ENCODE measurements around the gene JPH4. TPM values are rescaled to one million over a fixed set of nuclear protein-coding genes. Genes with fewer than 3 reads are reported as not detected.

JPH4 gene
- total and polyA plus RNA-seq, 2 donors (not counting 1 experiment from before 2014, with no cell fraction given) = not detected

DNA sequence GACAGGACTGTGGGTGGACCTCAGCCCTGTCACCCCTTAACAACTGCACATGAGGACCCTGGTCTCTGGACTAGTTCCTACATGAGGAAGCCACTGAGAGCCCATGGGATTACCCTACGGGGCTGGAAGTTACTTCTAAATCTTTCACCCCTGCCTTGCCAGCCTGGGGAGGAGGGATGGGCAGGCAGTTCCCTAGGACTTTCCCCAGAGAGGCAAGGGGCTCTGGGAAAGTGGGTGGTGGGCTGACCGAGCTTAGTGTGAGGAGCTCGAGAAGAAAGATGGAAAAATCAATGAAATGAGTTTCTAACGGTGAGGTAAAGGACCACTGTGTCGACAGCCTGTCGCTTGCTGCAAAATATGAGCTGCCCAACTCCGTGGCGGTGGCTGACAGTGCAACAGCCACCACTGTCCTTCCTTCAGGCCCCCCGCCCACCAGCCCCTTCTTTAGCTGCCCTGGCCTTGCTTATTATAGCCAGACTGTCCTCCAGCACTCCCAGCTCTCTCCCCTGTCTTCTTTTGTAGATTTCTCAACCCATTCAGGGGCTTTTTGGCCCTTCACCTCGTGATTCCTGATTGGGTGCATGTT lies 32.0 kb downstream of the JPH4 start:
- Histone ChIP-seq H3K4me2 (ENCODE audit: extremely low read depth, insufficient read depth, low read length) (no peak overlapping the region), H3K9me3 (ENCODE audit: control insufficient read depth, insufficient read depth, low read depth, low read length) (no peaks in the 10 kb centered on the region), H2AFZ (ENCODE audit: low read length) (no peak overlapping the region), H3K27ac (ENCODE audit: insufficient read depth, low read length) (no peak overlapping the region), H3K79me2 (ENCODE audit: control insufficient read depth, insufficient read depth, low read length) (no peaks in the 10 kb centered on the region), H4K20me1 (ENCODE audit: control insufficient read depth, extremely low read depth, insufficient read depth, low read length) (no peaks in the 10 kb centered on the region), H3K36me3 (ENCODE audit: control insufficient read depth, insufficient read depth, low read length) (no peaks in the 10 kb centered on the region), H3K9ac (ENCODE audit: insufficient read depth, low read length) (no peak overlapping the region), H3K4me1 (ENCODE audit: control insufficient read depth, extremely low read depth, insufficient read depth, low read length) (no peaks in the 10 kb centered on the region), H3K27me3 (ENCODE audit: control insufficient read depth, insufficient read depth, low read length) (peaks cover 14% of the 10 kb centered on the region), H3K4me3 (replicated peaks in 1 of 4; ENCODE audit: control extremely low read depth in 1 of 4, insufficient read depth in 1 of 4, low read depth in 3 of 4, low read length in 4 of 4) (no peak overlapping the region)
- TF ChIP-seq EZH2 (IDR thresholded peaks at IDR 0.05; ENCODE audit: low read length, missing control alignments) = no peak
- TF ChIP-seq, protein P1, sequence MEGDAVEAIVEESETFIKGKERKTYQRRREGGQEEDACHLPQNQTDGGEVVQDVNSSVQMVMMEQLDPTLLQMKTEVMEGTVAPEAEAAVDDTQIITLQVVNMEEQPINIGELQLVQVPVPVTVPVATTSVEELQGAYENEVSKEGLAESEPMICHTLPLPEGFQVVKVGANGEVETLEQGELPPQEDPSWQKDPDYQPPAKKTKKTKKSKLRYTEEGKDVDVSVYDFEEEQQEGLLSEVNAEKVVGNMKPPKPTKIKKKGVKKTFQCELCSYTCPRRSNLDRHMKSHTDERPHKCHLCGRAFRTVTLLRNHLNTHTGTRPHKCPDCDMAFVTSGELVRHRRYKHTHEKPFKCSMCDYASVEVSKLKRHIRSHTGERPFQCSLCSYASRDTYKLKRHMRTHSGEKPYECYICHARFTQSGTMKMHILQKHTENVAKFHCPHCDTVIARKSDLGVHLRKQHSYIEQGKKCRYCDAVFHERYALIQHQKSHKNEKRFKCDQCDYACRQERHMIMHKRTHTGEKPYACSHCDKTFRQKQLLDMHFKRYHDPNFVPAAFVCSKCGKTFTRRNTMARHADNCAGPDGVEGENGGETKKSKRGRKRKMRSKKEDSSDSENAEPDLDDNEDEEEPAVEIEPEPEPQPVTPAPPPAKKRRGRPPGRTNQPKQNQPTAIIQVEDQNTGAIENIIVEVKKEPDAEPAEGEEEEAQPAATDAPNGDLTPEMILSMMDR (conservative IDR thresholded peaks at IDR 0.05 in 1 of 2, IDR thresholded peaks at IDR 0.05 in 1 of 2; ENCODE audit: low read depth in 1 of 2, low read length in 2 of 2) = no peak
- DNase-seq (ENCODE audit: low read depth in 2 of 2) = no peak

DNA sequence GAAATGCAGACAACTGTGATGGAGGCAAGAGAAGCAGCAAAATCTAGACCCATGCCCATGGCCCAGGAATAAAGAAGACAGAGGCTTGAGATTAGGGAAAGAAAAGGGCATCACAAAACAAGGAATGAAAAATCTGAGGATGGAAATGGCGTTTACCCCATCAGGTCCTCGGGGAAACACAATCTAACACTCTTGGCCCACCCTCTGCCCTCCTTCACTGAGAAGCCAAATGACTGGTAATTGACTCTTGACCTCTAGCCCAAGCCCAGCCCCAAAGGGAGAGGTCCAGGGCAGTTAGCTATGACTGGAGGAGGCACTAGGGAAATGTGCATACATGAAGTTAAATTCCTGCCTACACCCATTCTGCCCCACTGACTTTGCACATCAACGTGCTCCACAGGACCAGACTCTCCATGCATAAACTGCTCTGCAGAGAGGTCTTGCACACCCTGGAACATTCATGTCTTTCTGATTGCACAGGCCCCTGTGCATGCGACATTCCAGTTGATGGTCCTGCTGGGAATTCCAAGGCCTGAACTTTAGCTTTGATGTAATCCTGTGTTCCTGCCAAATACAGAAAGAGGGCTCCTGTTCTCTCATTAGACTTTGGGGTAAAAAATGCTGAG lies 32.7 kb downstream of the JPH4 start:
- Histone ChIP-seq H3K9ac (ENCODE audit: insufficient read depth, low read length) (no peak overlapping the region), H3K27ac (ENCODE audit: insufficient read depth, low read length) (no peak overlapping the region), H3K4me2 (ENCODE audit: extremely low read depth, insufficient read depth, low read length) (no peak overlapping the region), H3K79me2 (ENCODE audit: control insufficient read depth, insufficient read depth, low read length) (no peaks in the 10 kb centered on the region), H2AFZ (ENCODE audit: low read length) (no peak overlapping the region), H3K36me3 (ENCODE audit: control insufficient read depth, insufficient read depth, low read length) (no peaks in the 10 kb centered on the region), H3K4me3 (replicated peaks in 1 of 4; ENCODE audit: control extremely low read depth in 1 of 4, insufficient read depth in 1 of 4, low read depth in 3 of 4, low read length in 4 of 4) (no peak overlapping the region), H4K20me1 (ENCODE audit: control insufficient read depth, extremely low read depth, insufficient read depth, low read length) (no peaks in the 10 kb centered on the region), H3K4me1 (ENCODE audit: control insufficient read depth, extremely low read depth, insufficient read depth, low read length) (no peaks in the 10 kb centered on the region), H3K27me3 (ENCODE audit: control insufficient read depth, insufficient read depth, low read length) (peaks cover 14% of the 10 kb centered on the region), H3K9me3 (ENCODE audit: control insufficient read depth, insufficient read depth, low read depth, low read length) (no peaks in the 10 kb centered on the region)
- TF ChIP-seq, protein P1 (conservative IDR thresholded peaks at IDR 0.05 in 1 of 2, IDR thresholded peaks at IDR 0.05 in 1 of 2; ENCODE audit: low read depth in 1 of 2, low read length in 2 of 2) = no peak
- no peak for TF ChIP-seq EZH2 (IDR thresholded peaks at IDR 0.05; ENCODE audit: low read length, missing control alignments)
- no peak for DNase-seq (ENCODE audit: low read depth in 2 of 2)

DNA sequence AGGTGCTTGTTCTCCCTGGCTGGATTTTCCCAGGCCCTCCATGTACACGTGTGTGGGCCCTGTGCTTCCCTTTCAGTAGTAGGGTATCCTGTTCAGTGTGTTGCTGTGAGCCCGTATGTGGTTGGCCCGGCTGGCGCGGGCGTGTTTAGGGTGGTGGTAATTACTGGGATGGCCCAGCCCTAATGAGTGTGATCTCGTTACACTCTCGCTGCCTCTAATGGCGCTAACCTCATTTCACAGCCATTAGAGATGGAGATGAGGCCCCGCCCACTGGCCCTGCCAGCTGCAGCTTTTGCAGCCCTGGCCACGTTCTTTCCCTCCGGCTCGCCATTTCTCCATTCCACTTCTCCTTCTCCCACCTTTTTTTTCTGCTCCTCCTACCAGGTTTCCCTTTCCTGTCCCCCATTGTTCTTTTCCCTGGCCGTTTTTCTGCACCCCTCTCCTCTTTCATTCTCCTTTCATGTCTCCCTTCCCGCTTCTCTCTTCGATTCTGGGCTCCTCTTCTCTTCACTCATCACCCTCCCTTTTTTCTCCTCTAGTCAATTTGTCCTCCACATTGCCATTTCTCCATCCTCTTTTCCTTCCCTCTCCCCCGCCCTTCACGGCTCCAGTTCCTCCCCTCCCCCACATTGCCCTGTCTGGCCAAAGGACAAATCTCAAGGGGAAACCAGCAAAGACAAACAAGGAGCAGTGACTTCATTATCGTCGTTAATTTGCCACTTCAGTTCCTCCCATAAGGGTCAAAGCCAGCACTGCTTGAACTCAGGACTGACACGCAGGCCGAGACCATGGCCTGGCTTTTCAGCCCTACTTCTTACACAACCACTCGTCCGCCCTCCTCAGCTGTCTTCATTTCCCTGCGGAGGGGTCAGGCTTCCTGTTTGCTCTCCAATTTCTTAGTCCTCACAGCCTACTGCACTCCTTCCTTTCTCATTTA lies 33.8 kb downstream of the JPH4 start:
- TF ChIP-seq EZH2 (IDR thresholded peaks at IDR 0.05; ENCODE audit: low read length, missing control alignments) = no peak
- TF ChIP-seq, protein P1 (conservative IDR thresholded peaks at IDR 0.05 in 1 of 2, IDR thresholded peaks at IDR 0.05 in 1 of 2; ENCODE audit: low read depth in 1 of 2, low read length in 2 of 2) = no peak
- Histone ChIP-seq H3K9me3 (ENCODE audit: control insufficient read depth, insufficient read depth, low read depth, low read length) (no peaks in the 10 kb centered on the region), H3K4me3 (replicated peaks in 1 of 4; ENCODE audit: control extremely low read depth in 1 of 4, insufficient read depth in 1 of 4, low read depth in 3 of 4, low read length in 4 of 4) (no peak overlapping the region), H3K4me2 (ENCODE audit: extremely low read depth, insufficient read depth, low read length) (no peak overlapping the region), H3K4me1 (ENCODE audit: control insufficient read depth, extremely low read depth, insufficient read depth, low read length) (no peaks in the 10 kb centered on the region), H4K20me1 (ENCODE audit: control insufficient read depth, extremely low read depth, insufficient read depth, low read length) (no peaks in the 10 kb centered on the region), H3K27me3 (ENCODE audit: control insufficient read depth, insufficient read depth, low read length) (peaks cover 6% of the 10 kb centered on the region), H3K36me3 (ENCODE audit: control insufficient read depth, insufficient read depth, low read length) (no peaks in the 10 kb centered on the region), H3K79me2 (ENCODE audit: control insufficient read depth, insufficient read depth, low read length) (no peaks in the 10 kb centered on the region), H3K9ac (ENCODE audit: insufficient read depth, low read length) (no peak overlapping the region), H2AFZ (ENCODE audit: low read length) (no peak overlapping the region), H3K27ac (ENCODE audit: insufficient read depth, low read length) (no peak overlapping the region)
- DNase-seq (ENCODE audit: low read depth in 2 of 2) = no peak
